ENCODE measurements around the gene LINGO1.

LINGO1 gene

GRCh38 chr15:77620297-77620696, 12.4 kb downstream of the LINGO1 start:
- Mint-ChIP-seq H3K27ac (no peak overlapping the region), H3K27me3 (ENCODE audit: low read depth) (no peaks in the 10 kb centered on the region), H3K4me3 (no peak overlapping the region), H3K9me3 (no peaks in the 10 kb centered on the region), H3K4me1 (peaks cover 11% of the 10 kb centered on the region), H3K36me3 (ENCODE audit: low read depth) (peaks cover 5% of the 10 kb centered on the region)
- no peak for TF ChIP-seq CTCF (IDR thresholded peaks at IDR 0.05; ENCODE audit: unreplicated experiment in 3 of 3)

GRCh38 chr15:77619883-77620282, 12.8 kb downstream of the LINGO1 start:
- H3K36me3 Mint-ChIP-seq (ENCODE audit: low read depth): peaks cover 9% of the 10 kb centered on the region
- H3K4me1 Mint-ChIP-seq: peaks cover 11% of the 10 kb centered on the region
- TF ChIP-seq CTCF (IDR thresholded peaks at IDR 0.05; ENCODE audit: unreplicated experiment in 3 of 3): no peak
- H3K27me3 Mint-ChIP-seq (ENCODE audit: low read depth): no peaks in the 10 kb centered on the region
- H3K9me3 Mint-ChIP-seq: no peaks in the 10 kb centered on the region
- no peak overlapping the region for H3K27ac Mint-ChIP-seq
- no peak overlapping the region for H3K4me3 Mint-ChIP-seq

GRCh38 chr15:77617476-77618230, 15.1 kb downstream of the LINGO1 start:
- Mint-ChIP-seq H3K36me3 (ENCODE audit: low read depth) (peaks cover 17% of the 10 kb centered on the region), H3K4me1 (no peaks in the 10 kb centered on the region), H3K9me3 (no peaks in the 10 kb centered on the region), H3K27ac (no peak overlapping the region), H3K27me3 (ENCODE audit: low read depth) (no peaks in the 10 kb centered on the region), H3K4me3 (no peak overlapping the region)
- TF ChIP-seq CTCF (IDR thresholded peaks at IDR 0.05; ENCODE audit: unreplicated experiment in 3 of 3): peak in 1 of 3 experiments; percentile 47

GRCh38 chr15:77616072-77616471, 16.6 kb downstream of the LINGO1 start:
- H3K27me3 Mint-ChIP-seq (ENCODE audit: low read depth): no peaks in the 10 kb centered on the region
- peaks cover 17% of the 10 kb centered on the region for H3K36me3 Mint-ChIP-seq (ENCODE audit: low read depth)
- TF ChIP-seq CTCF (IDR thresholded peaks at IDR 0.05; ENCODE audit: unreplicated experiment in 3 of 3): no peak
- H3K4me3 Mint-ChIP-seq: no peak overlapping the region
- no peaks in the 10 kb centered on the region for H3K4me1 Mint-ChIP-seq
- no peak overlapping the region for H3K27ac Mint-ChIP-seq
- no peaks in the 10 kb centered on the region for H3K9me3 Mint-ChIP-seq

- no peak for TF ChIP-seq CTCF (IDR thresholded peaks at IDR 0.05; ENCODE audit: unreplicated experiment in 3 of 3)
- Mint-ChIP-seq H3K27me3 (ENCODE audit: low read depth) (no peaks in the 10 kb centered on the region), H3K9me3 (no peaks in the 10 kb centered on the region), H3K4me1 (no peaks in the 10 kb centered on the region), H3K4me3 (no peak overlapping the region), H3K36me3 (ENCODE audit: low read depth) (peaks cover 17% of the 10 kb centered on the region), H3K27ac (no peak overlapping the region)
Measured at GRCh38 chr15:77615472-77615871, 17.2 kb downstream of the LINGO1 start.

- no peak for TF ChIP-seq CTCF (IDR thresholded peaks at IDR 0.05; ENCODE audit: unreplicated experiment in 3 of 3)
- Mint-ChIP-seq H3K9me3 (no peaks in the 10 kb centered on the region), H3K36me3 (ENCODE audit: low read depth) (peaks cover 17% of the 10 kb centered on the region), H3K4me1 (no peaks in the 10 kb centered on the region), H3K4me3 (no peak overlapping the region), H3K27me3 (ENCODE audit: low read depth) (no peaks in the 10 kb centered on the region), H3K27ac (no peak overlapping the region)
Measured at GRCh38 chr15:77614251-77614806, 18.4 kb downstream of the LINGO1 start.
